ENCODE data around the gene MAP3K12. TPM values are rescaled to one million over a fixed set of nuclear protein-coding genes. Genes with fewer than 3 reads are reported as not detected.

Gene MAP3K12
- total and polyA plus RNA-seq, 2 donors (not counting 1 experiment from before 2014, with no cell fraction given), result 31.6 to 40.8 TPM

DNA sequence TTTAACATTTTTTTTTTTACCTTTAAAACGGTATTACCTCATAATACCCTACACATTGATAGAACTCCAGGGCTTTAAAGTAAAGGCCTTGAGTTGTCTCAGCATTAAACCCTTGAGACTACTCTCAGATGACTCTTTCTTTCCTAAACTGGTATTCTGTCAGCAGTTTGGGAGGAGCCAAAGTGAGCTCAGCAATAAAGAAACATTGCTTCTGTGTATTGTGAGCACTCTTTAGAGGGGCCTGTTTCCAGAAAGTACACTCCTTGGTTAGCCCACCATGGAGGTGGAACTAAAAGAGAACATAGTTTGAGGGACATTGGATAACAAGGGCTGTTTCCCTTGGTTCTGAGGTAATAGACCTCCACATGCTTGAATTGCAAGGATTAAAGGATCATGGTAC, 20.4 kb downstream of the MAP3K12 start:
- Histone ChIP-seq H3K4me3 (replicated peaks in 1 of 4; ENCODE audit: control extremely low read depth in 1 of 4, insufficient read depth in 1 of 4, low read depth in 3 of 4, low read length in 4 of 4) (no peak overlapping the region), H4K20me1 (ENCODE audit: control insufficient read depth, extremely low read depth, insufficient read depth, low read length) (peaks cover 1% of the 10 kb centered on the region), H3K79me2 (ENCODE audit: control insufficient read depth, insufficient read depth, low read length) (peaks cover 32% of the 10 kb centered on the region), H3K9me3 (ENCODE audit: control insufficient read depth, insufficient read depth, low read depth, low read length) (no peaks in the 10 kb centered on the region), H3K27ac (ENCODE audit: insufficient read depth, low read length) (peak overlapping the region; percentile 13), H3K9ac (ENCODE audit: insufficient read depth, low read length) (no peak overlapping the region), H3K27me3 (ENCODE audit: control insufficient read depth, insufficient read depth, low read length) (no peaks in the 10 kb centered on the region), H3K4me1 (ENCODE audit: control insufficient read depth, extremely low read depth, insufficient read depth, low read length) (peaks cover 28% of the 10 kb centered on the region), H2AFZ (ENCODE audit: low read length) (no peak overlapping the region), H3K4me2 (ENCODE audit: extremely low read depth, insufficient read depth, low read length) (no peak overlapping the region), H3K36me3 (ENCODE audit: control insufficient read depth, insufficient read depth, low read length) (peaks cover 28% of the 10 kb centered on the region)
- TF ChIP-seq EZH2 (IDR thresholded peaks at IDR 0.05; ENCODE audit: low read length, missing control alignments), result no peak
- TF ChIP-seq, protein P1, sequence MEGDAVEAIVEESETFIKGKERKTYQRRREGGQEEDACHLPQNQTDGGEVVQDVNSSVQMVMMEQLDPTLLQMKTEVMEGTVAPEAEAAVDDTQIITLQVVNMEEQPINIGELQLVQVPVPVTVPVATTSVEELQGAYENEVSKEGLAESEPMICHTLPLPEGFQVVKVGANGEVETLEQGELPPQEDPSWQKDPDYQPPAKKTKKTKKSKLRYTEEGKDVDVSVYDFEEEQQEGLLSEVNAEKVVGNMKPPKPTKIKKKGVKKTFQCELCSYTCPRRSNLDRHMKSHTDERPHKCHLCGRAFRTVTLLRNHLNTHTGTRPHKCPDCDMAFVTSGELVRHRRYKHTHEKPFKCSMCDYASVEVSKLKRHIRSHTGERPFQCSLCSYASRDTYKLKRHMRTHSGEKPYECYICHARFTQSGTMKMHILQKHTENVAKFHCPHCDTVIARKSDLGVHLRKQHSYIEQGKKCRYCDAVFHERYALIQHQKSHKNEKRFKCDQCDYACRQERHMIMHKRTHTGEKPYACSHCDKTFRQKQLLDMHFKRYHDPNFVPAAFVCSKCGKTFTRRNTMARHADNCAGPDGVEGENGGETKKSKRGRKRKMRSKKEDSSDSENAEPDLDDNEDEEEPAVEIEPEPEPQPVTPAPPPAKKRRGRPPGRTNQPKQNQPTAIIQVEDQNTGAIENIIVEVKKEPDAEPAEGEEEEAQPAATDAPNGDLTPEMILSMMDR (conservative IDR thresholded peaks at IDR 0.05 in 1 of 2, IDR thresholded peaks at IDR 0.05 in 1 of 2; ENCODE audit: low read depth in 1 of 2, low read length in 2 of 2), result no peak
- DNase-seq (ENCODE audit: low read depth in 2 of 2), result no peak

DNA sequence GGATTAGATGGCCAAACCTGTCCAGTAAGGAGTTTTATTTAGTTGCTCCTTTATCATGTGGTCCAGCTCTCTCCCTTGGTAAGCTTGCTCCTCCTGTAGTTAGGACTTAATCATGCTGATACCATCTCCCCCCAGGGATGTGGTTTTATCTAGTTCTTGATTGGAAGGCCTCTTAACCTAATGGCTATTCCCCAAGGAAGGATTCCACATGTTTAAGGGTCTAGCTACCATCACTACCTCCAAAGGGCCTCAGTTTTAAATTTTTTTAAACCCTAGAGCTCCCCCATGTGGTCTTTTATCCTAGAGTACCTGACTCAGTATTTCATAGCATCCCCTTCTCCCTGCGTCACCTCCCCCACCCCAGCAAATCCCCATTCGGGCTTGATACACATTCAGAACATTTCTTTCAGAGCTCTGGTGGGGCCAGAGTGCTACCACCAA, 22.5 kb downstream of the MAP3K12 start:
- peaks cover 50% of the 10 kb centered on the region for H3K79me2 ChIP-seq (ENCODE audit: control insufficient read depth, insufficient read depth, low read length)

GRCh38 chr12:53474819-53475218, 24.4 kb downstream of the MAP3K12 start:
- Histone ChIP-seq H3K27ac (ENCODE audit: insufficient read depth, low read length) (no peak overlapping the region), H2AFZ (ENCODE audit: low read length) (no peak overlapping the region), H3K4me2 (ENCODE audit: extremely low read depth, insufficient read depth, low read length) (no peak overlapping the region), H4K20me1 (ENCODE audit: control insufficient read depth, extremely low read depth, insufficient read depth, low read length) (peaks cover 1% of the 10 kb centered on the region), H3K4me1 (ENCODE audit: control insufficient read depth, extremely low read depth, insufficient read depth, low read length) (peaks cover 9% of the 10 kb centered on the region), H3K9me3 (ENCODE audit: control insufficient read depth, insufficient read depth, low read depth, low read length) (no peaks in the 10 kb centered on the region), H3K36me3 (ENCODE audit: control insufficient read depth, insufficient read depth, low read length) (peaks cover 13% of the 10 kb centered on the region), H3K4me3 (replicated peaks in 1 of 4; ENCODE audit: control extremely low read depth in 1 of 4, insufficient read depth in 1 of 4, low read depth in 3 of 4, low read length in 4 of 4) (no peak overlapping the region), H3K27me3 (ENCODE audit: control insufficient read depth, insufficient read depth, low read length) (no peaks in the 10 kb centered on the region), H3K9ac (ENCODE audit: insufficient read depth, low read length) (no peak overlapping the region), H3K79me2 (ENCODE audit: control insufficient read depth, insufficient read depth, low read length) (peaks cover 61% of the 10 kb centered on the region)
- TF ChIP-seq, protein P1 (conservative IDR thresholded peaks at IDR 0.05 in 1 of 2, IDR thresholded peaks at IDR 0.05 in 1 of 2; ENCODE audit: low read depth in 1 of 2, low read length in 2 of 2), result no peak
- no peak for TF ChIP-seq EZH2 (IDR thresholded peaks at IDR 0.05; ENCODE audit: low read length, missing control alignments)
- no peak for DNase-seq (ENCODE audit: low read depth in 2 of 2)

More for the DNA sequence above, 22.5 kb downstream of the MAP3K12 start:
- no peak overlapping the region for H3K27ac ChIP-seq (ENCODE audit: insufficient read depth, low read length)
- H3K4me2 ChIP-seq (ENCODE audit: extremely low read depth, insufficient read depth, low read length), result no peak overlapping the region
- no peak overlapping the region for H3K4me3 ChIP-seq (replicated peaks in 1 of 4; ENCODE audit: control extremely low read depth in 1 of 4, insufficient read depth in 1 of 4, low read depth in 3 of 4, low read length in 4 of 4)
- DNase-seq (ENCODE audit: low read depth in 2 of 2), result no peak
- no peak for TF ChIP-seq EZH2 (IDR thresholded peaks at IDR 0.05; ENCODE audit: low read length, missing control alignments)
- TF ChIP-seq, protein P1 (conservative IDR thresholded peaks at IDR 0.05 in 1 of 2, IDR thresholded peaks at IDR 0.05 in 1 of 2; ENCODE audit: low read depth in 1 of 2, low read length in 2 of 2), result peak; percentile 22 to 45
- peaks cover 17% of the 10 kb centered on the region for H3K36me3 ChIP-seq (ENCODE audit: control insufficient read depth, insufficient read depth, low read length)
- H3K4me1 ChIP-seq (ENCODE audit: control insufficient read depth, extremely low read depth, insufficient read depth, low read length), result peaks cover 22% of the 10 kb centered on the region
- H3K9ac ChIP-seq (ENCODE audit: insufficient read depth, low read length), result no peak overlapping the region
- no peak overlapping the region for H2AFZ ChIP-seq (ENCODE audit: low read length)
- no peaks in the 10 kb centered on the region for H3K9me3 ChIP-seq (ENCODE audit: control insufficient read depth, insufficient read depth, low read depth, low read length)
- peaks cover 1% of the 10 kb centered on the region for H4K20me1 ChIP-seq (ENCODE audit: control insufficient read depth, extremely low read depth, insufficient read depth, low read length)
- H3K27me3 ChIP-seq (ENCODE audit: control insufficient read depth, insufficient read depth, low read length), result no peaks in the 10 kb centered on the region

Measured in fibroblast of lung (primary cell).